Gastroesophageal sphincter (tissue), 3 donors: ENCODE data around the gene FHOD3.

Experiments
- EP300 ChIP-seq: sonication (generic); formaldehyde crosslinking; IDR thresholded peaks from one replicate; pipeline ENCODE4 v1.6.1; 2017; ENCODE audit warnings: antibody characterized with exemption, mild to moderate bottlenecking
- POLR2A ChIP-seq, 2 donors: fragments of 450-650 bp; IDR thresholded peaks; one replicate each; pipeline ENCODE4 v1.6.1; 2017; ENCODE audit warnings: antibody characterized with exemption in 2 of 2, mild to moderate bottlenecking in 2 of 2, moderate library complexity in 1 of 2
- POLR2AphosphoS5 ChIP-seq: sonication (generic); formaldehyde crosslinking; IDR thresholded peaks from one replicate; pipeline ENCODE4 v1.6.1; 2017; ENCODE audit warnings: antibody characterized with exemption
- TF ChIP-seq, protein P1 (sequence below), 4 experiments: fragments of 200-600 bp in 2 of 4; fragments of 450-650 bp in 2 of 4; sonication (generic) in 1 of 4; IDR thresholded peaks; one replicate each; pipeline ENCODE4 v1.5.1; 2017 to 2019; ENCODE audit warnings: antibody characterized with exemption in 4 of 4, mild to moderate bottlenecking in 2 of 4, moderate library complexity in 2 of 4

DNA sequence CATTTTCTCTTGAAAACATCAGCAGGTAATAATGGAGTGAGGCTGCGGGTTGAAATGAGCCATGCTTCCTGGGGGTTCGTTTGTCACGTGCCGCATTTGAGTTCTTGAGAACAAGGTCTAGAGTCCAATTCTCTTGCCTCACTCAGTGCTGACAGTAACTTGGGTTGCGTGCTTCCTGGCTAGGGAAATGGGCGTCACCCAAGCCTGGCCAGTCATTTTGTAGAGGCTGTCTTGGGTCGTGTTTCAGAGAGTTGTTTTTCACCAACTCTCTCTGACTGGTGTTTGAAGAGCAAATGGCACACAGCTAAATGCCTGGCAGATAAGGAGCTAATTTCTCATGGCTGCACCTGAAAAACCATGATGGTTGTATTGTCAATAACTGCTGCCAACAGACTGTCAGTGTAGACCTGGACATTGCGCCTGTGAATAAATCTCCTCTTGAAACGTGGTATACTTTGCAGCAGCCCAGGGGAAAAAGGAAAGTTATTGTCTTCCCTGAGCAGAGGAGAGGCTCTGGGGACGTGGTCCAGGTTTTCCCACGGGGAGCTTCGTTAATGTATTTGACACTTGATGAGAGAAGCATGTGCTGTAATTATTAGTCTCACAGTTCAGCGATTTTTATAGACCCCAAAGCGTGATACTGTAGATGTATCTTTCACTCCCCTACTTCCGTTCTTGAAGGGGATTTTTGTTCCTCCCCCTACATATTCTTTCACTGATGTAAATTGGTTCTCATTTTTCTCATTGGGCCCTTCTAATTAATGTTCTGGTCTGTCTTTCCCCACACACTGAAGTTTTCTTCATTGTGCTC lies 196.0 kb downstream of the FHOD3 start:
- TF ChIP-seq, protein P1, sequence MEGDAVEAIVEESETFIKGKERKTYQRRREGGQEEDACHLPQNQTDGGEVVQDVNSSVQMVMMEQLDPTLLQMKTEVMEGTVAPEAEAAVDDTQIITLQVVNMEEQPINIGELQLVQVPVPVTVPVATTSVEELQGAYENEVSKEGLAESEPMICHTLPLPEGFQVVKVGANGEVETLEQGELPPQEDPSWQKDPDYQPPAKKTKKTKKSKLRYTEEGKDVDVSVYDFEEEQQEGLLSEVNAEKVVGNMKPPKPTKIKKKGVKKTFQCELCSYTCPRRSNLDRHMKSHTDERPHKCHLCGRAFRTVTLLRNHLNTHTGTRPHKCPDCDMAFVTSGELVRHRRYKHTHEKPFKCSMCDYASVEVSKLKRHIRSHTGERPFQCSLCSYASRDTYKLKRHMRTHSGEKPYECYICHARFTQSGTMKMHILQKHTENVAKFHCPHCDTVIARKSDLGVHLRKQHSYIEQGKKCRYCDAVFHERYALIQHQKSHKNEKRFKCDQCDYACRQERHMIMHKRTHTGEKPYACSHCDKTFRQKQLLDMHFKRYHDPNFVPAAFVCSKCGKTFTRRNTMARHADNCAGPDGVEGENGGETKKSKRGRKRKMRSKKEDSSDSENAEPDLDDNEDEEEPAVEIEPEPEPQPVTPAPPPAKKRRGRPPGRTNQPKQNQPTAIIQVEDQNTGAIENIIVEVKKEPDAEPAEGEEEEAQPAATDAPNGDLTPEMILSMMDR (IDR thresholded peaks at IDR 0.05) = no peak
- no peak for TF ChIP-seq POLR2AphosphoS5
- no peak for TF ChIP-seq POLR2A (IDR thresholded peaks at IDR 0.05)
- TF ChIP-seq EP300 = no peak
